SK-N-SH (cell line): ENCODE data around the gene ABCC3.

Experiments used
- MXI1 ChIP-seq: IDR thresholded peaks from 2 replicates; pipeline ENCODE4 v1.6.1; 2012; ENCODE audit warnings: mild to moderate bottlenecking, low read depth, low read length, improper control_type of control experiment
- YY1 ChIP-seq: IDR thresholded peaks from 2 replicates; pipeline ENCODE4 v1.4.0; 2012; ENCODE audit warnings: low read depth, mild to moderate bottlenecking
- TF ChIP-seq, protein P1 (sequence below): fragments of 200-600 bp; sonication (generic); IDR thresholded peaks from 2 replicates; pipeline ENCODE4 v1.6.1; 2017; ENCODE audit warnings: antibody characterized with exemption, mild to moderate bottlenecking, moderate library complexity

DNA sequence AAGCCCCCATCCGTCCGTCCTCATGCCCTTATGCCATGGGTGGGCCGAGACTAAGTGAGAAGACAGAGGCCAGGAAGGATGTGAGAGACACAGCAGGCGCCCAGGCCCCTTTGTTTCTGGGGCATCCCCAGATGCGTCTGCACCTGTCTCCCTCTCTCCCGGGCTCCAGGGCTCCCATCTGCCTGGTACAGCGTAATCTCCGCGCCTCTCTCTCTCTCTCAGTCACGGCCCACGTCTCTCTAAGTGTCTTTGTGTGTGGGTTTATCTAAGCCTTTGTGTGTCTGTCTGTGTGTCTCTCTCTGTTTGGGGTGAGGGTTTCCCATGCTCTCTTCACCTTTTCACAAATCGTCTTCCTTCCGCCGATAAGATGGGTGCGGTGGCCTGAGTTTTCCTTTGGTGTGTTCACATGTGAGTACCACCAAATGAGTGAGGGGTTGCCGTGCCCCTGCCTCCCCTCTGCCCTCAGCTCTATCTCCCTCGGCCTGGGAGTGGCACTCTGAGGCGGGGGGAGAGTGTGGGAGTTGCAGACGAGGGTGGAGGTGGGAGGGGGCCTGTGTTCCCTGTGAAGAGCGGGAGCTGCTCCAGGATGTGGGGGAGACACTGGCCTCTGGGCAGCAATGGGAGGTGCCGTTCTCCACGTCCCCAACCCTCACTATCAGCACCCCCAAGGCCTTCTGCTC lies 25.8 kb upstream of the ABCC3 start:
- TF ChIP-seq, protein P1, sequence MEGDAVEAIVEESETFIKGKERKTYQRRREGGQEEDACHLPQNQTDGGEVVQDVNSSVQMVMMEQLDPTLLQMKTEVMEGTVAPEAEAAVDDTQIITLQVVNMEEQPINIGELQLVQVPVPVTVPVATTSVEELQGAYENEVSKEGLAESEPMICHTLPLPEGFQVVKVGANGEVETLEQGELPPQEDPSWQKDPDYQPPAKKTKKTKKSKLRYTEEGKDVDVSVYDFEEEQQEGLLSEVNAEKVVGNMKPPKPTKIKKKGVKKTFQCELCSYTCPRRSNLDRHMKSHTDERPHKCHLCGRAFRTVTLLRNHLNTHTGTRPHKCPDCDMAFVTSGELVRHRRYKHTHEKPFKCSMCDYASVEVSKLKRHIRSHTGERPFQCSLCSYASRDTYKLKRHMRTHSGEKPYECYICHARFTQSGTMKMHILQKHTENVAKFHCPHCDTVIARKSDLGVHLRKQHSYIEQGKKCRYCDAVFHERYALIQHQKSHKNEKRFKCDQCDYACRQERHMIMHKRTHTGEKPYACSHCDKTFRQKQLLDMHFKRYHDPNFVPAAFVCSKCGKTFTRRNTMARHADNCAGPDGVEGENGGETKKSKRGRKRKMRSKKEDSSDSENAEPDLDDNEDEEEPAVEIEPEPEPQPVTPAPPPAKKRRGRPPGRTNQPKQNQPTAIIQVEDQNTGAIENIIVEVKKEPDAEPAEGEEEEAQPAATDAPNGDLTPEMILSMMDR = no peak
- TF ChIP-seq YY1 (no peak), MXI1 (no peak)
